Fibroblast of pulmonary artery (primary cell): ENCODE data around the gene GALNT17.

Source experiments
- DNase-seq: peaks from one replicate; pipeline ENCODE4 v3.0.0-alpha.2; 2010; ENCODE audit warnings: low read depth
- H3K4me3 ChIP-seq: replicated peaks from 2 replicates; pipeline ENCODE4 v1.5.1; 2011; ENCODE audit warnings: low read depth, mild to moderate bottlenecking, control low read depth, low read length, moderate library complexity
- CTCF ChIP-seq: IDR thresholded peaks from 2 replicates; pipeline ENCODE4 v1.5.1; 2011; ENCODE audit warnings: mild to moderate bottlenecking, control low read depth, low read length, inconsistent platforms; ENCODE audit errors: missing control alignments

Gene GALNT17

GRCh38 chr7:71323726-71324125 lies 191.8 kb downstream of the GALNT17 start:
- TF ChIP-seq CTCF = no peak
- DNase-seq = no peak
- no peak overlapping the region for H3K4me3 ChIP-seq

GRCh38 chr7:71325151-71325550 lies 193.2 kb downstream of the GALNT17 start:
- no peak overlapping the region for H3K4me3 ChIP-seq
- no peak for TF ChIP-seq CTCF
- no peak for DNase-seq

GRCh38 chr7:71326595-71326994 lies 194.7 kb downstream of the GALNT17 start:
- DNase-seq = no peak
- no peak for TF ChIP-seq CTCF
- no peak overlapping the region for H3K4me3 ChIP-seq

- DNase-seq = no peak
- no peak overlapping the region for H3K4me3 ChIP-seq
- no peak for TF ChIP-seq CTCF
These were observed 196.0 kb downstream of the GALNT17 start for GRCh38 chr7:71327946-71328345.

- no peak for TF ChIP-seq CTCF
- no peak overlapping the region for H3K4me3 ChIP-seq
- no peak for DNase-seq
These were observed 197.2 kb downstream of the GALNT17 start for GRCh38 chr7:71329030-71329660.

- no peak overlapping the region for H3K4me3 ChIP-seq
- TF ChIP-seq CTCF = no peak
- no peak for DNase-seq
These were observed 200.3 kb downstream of the GALNT17 start for GRCh38 chr7:71332207-71332606.

GRCh38 chr7:71334541-71334940 lies 202.6 kb downstream of the GALNT17 start:
- no peak for TF ChIP-seq CTCF
- no peak overlapping the region for H3K4me3 ChIP-seq
- no peak for DNase-seq
